SU-DHL-6 (cell line): Measurements from ENCODE around the gene OOSP3.

ENCODE experiments used
- H2AFZ ChIP-seq: fragments of 200-600 bp; sonication (generic); 2 replicates; pipeline ENCODE4 v1.6.1; 2014; ENCODE audit warnings: low read depth, mild to moderate bottlenecking, moderate library complexity, mixed read lengths, antibody characterized with exemption, low read length; ENCODE audit not compliant: severe bottlenecking
- H3F3A ChIP-seq: fragments of 200-600 bp; shearing (Covaris generic); 2 replicates; pipeline ENCODE4 v1.6.0; 2016; ENCODE audit warnings: antibody characterized with exemption, mild to moderate bottlenecking; ENCODE audit not compliant: insufficient read depth
- H3K27ac ChIP-seq: fragments of 200-600 bp; sonication (generic); 2 replicates; pipeline ENCODE4 v1.5.1; 2016; ENCODE audit warnings: low read depth, mild to moderate bottlenecking, low read length, moderate library complexity, mixed read lengths
- H3K27me3 ChIP-seq: fragments of 200-600 bp; sonication (generic), shearing (Covaris generic); 2 replicates; pipeline ENCODE4 v1.6.0; 2014; ENCODE audit warnings: mild to moderate bottlenecking, low read length
- H3K36me3 ChIP-seq: fragments of 200-600 bp; sonication (generic); 2 replicates; pipeline ENCODE4 v1.6.1; 2014; ENCODE audit warnings: mild to moderate bottlenecking, low read length, mixed read lengths
- H3K4me2 ChIP-seq: fragments of 300-600, 200-600 bp; shearing (Covaris generic), sonication (generic); 2 replicates; pipeline ENCODE4 v1.6.0; 2014; ENCODE audit warnings: low read length, low read depth, mild to moderate bottlenecking; ENCODE audit not compliant: poor library complexity, severe bottlenecking
- H3K4me3 ChIP-seq: fragments of 200-600 bp; sonication (generic); 2 replicates; pipeline ENCODE4 v1.5.1; 2014; ENCODE audit warnings: antibody characterized with exemption, low read length, mild to moderate bottlenecking, mixed read lengths; ENCODE audit not compliant: insufficient read depth, poor library complexity, severe bottlenecking
- H3K79me2 ChIP-seq: fragments of 200-600 bp; sonication (generic); 2 replicates; pipeline ENCODE4 v1.6.1; 2014; ENCODE audit warnings: mild to moderate bottlenecking, low read length, moderate library complexity; ENCODE audit not compliant: insufficient read depth
- H3K9ac ChIP-seq: fragments of 200-600 bp; sonication (generic); 2 replicates; pipeline ENCODE4 v1.7.0; 2014; ENCODE audit warnings: mild to moderate bottlenecking, low read length
- H3K9me2 ChIP-seq: fragments of 200-600 bp; sonication (generic); replicated peaks from 2 replicates; pipeline ENCODE4 v1.6.1; 2014; ENCODE audit warnings: low read length; ENCODE audit not compliant: insufficient read depth
- H3K9me3 ChIP-seq: fragments of 200-600 bp; sonication (generic); 2 replicates; pipeline ENCODE4 v1.6.1; 2014; ENCODE audit warnings: low read length, mixed read lengths; ENCODE audit not compliant: insufficient read depth
- H4K20me1 ChIP-seq: fragments of 200-600 bp; sonication (generic); 2 replicates; pipeline ENCODE4 v1.6.1; 2014; ENCODE audit warnings: low read depth, mild to moderate bottlenecking, antibody characterized with exemption, low read length, moderate library complexity, mixed read lengths
- CTCF ChIP-seq: fragments of 200-600 bp; sonication (generic); IDR thresholded peaks from one replicate; pipeline ENCODE4 v1.5.1; 2017; ENCODE audit warnings: antibody characterized with exemption, mild to moderate bottlenecking, low read length, moderate library complexity; ENCODE audit not compliant: insufficient read depth, poor library complexity, severe bottlenecking
- EZH2phosphoT487 ChIP-seq: fragments of 200-600 bp; sonication (generic), shearing (Covaris generic); conservative IDR thresholded peaks from 2 replicates; pipeline ENCODE4 v1.6.1; 2018; ENCODE audit warnings: mild to moderate bottlenecking, antibody characterized with exemption, low read length, moderate library complexity, mixed read lengths

The OOSP3 gene

DNA sequence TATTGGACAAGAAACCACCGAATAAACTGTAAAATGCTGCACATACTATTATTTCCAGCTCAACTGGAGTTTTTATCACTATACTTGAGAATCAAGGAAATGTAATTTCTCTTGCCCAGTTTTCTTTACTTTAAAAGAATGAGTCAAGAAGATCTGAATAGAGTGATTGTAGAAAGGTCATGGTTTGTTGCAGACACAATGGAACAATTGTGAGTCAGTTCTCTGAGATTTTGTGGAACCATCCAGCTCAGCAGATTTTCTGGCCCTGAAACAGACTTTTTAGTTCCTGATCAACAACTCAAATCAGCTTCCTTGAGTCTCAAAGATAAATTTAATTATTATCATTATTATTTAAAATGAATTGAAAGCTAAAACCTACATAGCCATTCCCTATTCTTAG, 13.6 kb upstream of the OOSP3 start:
- no peak overlapping the region for H3K27ac ChIP-seq
- no peak overlapping the region for H2AFZ ChIP-seq

GRCh38 chr11:59866397-59866796, 12.2 kb upstream of the OOSP3 start, which contains the start of gene TCN1:
Gene TCN1, minus strand, starts transcription at chr11:59866487. Its CDS starts 17 bp downstream, at chr11:59866470.
- H2AFZ ChIP-seq, result no peak within 1 kb of the TSS
- H3K79me2 ChIP-seq, result no peaks in the 10 kb centered on the region
- H3F3A ChIP-seq, result no peaks in the 10 kb centered on the region
- TF ChIP-seq CTCF (no peak), EZH2phosphoT487 (no peak)
- no peak within 1 kb of the TSS for H3K27ac ChIP-seq
- no peak within 1 kb of the TSS for H3K4me2 ChIP-seq
- H3K27me3 ChIP-seq, result no peaks in the 10 kb centered on the region
- no peaks in the 10 kb centered on the region for H4K20me1 ChIP-seq
- no peaks in the 10 kb centered on the region for H3K36me3 ChIP-seq
- no peaks in the 10 kb centered on the region for H3K9me3 ChIP-seq
- H3K9me2 ChIP-seq, result no peaks in the 10 kb centered on the region
- H3K9ac ChIP-seq, result no peak within 1 kb of the TSS
- H3K4me3 ChIP-seq, result no peak within 1 kb of the TSS

More for the DNA sequence above, 13.6 kb upstream of the OOSP3 start:
- Histone ChIP-seq H3K9ac (no peak overlapping the region), H3K4me3 (no peak overlapping the region), H3K79me2 (no peaks in the 10 kb centered on the region), H3F3A (no peaks in the 10 kb centered on the region), H3K27me3 (no peaks in the 10 kb centered on the region), H3K36me3 (no peaks in the 10 kb centered on the region), H3K9me3 (no peaks in the 10 kb centered on the region), H3K4me2 (no peak overlapping the region), H3K9me2 (no peaks in the 10 kb centered on the region), H4K20me1 (no peaks in the 10 kb centered on the region)
- TF ChIP-seq EZH2phosphoT487 (no peak), CTCF (no peak)

DNA sequence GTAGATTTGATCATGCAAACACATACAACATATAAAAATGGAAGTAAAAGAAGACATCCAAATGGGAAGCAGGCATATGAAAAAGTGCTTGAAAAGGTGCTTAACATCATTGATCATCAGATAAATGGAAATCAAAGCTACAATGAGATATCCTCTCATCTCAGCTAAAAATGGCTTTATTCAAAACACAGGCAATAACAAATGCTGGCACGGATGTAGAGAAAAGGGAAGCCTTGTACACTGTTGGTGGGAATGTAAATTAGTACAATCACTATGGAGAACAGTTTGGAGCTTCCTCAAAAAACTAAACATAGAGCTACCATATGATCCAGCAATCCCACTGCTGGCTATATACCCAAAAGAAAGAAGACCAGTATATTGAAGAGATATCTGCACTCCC, 11.7 kb upstream of the OOSP3 start:
- no peaks in the 10 kb centered on the region for H3K36me3 ChIP-seq

More for the DNA sequence above, 11.7 kb upstream of the OOSP3 start:
- Histone ChIP-seq H3K9me2 (no peaks in the 10 kb centered on the region), H3K9me3 (no peaks in the 10 kb centered on the region), H3K4me3 (no peak overlapping the region), H3K79me2 (no peaks in the 10 kb centered on the region), H4K20me1 (no peaks in the 10 kb centered on the region), H2AFZ (no peak overlapping the region), H3F3A (no peaks in the 10 kb centered on the region), H3K27me3 (no peaks in the 10 kb centered on the region), H3K4me2 (no peak overlapping the region), H3K27ac (no peak overlapping the region), H3K9ac (no peak overlapping the region)
- TF ChIP-seq EZH2phosphoT487 (no peak), CTCF (no peak)
